DMS79 treated with DMSO at 0.1 percent for 48 hours (cell line): ENCODE data around the gene CACNB1.

Experiments used
- DNase-seq: peaks from one replicate; lab custom pipeline; 2025; lab: John Stamatoyannopoulos, UW

Gene CACNB1

DNA sequence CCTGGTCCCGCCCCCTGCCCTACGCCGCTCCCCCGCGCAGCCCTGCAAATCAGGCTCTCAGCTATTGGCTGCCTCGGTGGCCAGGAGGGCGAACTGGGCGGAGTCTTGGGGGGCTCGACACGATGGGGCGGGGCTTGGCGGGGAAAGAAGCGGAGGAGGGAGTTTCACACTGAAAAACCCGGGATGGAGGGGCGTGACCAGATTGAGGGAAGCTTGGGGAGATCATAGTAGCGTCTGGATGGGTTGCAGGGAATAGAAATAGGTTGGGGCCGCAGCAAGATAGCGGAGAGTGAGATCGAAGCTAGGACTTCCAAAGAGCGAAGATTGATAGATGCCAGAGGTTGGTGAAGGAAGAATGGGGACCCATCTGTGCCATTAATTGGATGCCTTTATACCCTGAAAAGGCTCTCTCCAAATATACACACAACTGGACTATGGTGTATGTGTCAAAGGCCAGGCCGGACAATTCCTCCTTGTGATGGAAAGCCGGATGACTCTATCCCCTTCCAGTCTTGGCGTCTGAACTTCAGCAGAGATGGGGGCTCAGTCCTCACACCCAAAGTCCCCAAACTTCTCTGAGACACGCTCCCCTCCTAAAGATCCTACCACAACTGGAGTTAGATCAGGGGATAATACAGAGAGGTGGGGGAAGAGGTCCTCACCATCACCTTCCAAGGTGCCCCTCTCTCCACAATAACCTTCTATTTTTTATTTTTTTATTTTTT, 28.7 kb upstream of the CACNB1 start:
- DNase-seq: peak; percentile 76

DNA sequence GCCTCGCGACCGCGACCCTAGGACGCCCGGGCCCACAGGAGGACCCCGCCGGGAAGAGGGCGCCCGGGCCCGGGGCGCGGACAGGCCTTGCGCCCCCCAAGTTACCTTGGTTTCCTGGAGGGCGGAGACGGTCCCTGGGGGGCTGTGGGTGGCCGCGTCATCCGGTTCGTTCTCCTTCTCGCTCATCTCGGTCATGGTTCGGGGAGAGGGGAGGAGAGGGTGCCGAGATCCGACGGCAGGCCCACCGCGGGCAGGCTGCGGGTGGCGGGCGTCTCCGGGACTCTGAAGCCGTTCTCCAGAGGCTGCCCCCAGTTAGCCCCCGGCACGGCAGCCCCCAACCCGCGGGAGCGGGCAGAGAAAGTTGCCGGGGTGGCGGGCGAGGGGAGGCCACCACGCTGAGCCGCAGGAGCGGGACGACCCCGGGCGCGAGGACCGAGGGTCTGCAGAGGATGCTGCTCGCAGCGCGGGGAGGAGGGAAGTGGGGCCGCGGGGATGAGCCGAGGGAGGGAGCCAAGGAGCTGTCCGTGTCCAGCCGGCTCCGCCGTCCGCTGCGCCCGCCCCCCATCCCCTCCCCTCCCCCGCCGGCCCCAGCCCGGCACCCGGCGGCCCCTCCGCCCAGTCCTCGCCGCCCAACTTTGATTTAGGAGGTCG, 28.0 kb upstream of the CACNB1 start, which contains the start of gene STAC2:
TSS of gene STAC2 (minus strand) at position 638 of the 651 bp plus-strand sequence. CDS start at position 195, 443 bp downstream.
- no peak for DNase-seq

DNA sequence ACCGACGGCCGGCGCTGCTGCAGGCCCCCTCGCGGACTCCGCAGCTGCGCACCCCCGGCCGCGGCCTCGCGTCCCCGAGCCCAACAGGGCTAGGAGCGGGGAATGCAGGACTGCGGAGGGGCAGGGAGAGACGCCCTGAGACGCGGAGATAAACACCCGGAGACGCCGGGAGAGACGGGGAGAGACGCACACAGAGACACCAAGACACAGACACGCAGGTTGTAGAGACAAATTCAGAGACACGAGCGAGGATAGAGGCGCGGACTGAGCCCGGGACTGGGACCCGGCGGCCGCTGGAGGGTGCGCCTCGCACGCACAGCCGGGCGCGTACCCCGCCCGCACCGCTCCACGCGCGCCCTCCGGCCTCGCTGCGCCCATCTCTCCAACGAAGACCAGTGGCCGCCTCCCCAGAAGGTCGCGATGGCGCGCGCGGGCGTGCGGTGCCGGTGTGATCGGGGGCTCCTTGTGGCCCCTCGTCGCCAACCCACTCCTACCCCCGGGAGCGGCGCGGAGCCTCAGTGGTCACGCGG, 27.4 kb upstream of the CACNB1 start:
- no peak for DNase-seq

DNA sequence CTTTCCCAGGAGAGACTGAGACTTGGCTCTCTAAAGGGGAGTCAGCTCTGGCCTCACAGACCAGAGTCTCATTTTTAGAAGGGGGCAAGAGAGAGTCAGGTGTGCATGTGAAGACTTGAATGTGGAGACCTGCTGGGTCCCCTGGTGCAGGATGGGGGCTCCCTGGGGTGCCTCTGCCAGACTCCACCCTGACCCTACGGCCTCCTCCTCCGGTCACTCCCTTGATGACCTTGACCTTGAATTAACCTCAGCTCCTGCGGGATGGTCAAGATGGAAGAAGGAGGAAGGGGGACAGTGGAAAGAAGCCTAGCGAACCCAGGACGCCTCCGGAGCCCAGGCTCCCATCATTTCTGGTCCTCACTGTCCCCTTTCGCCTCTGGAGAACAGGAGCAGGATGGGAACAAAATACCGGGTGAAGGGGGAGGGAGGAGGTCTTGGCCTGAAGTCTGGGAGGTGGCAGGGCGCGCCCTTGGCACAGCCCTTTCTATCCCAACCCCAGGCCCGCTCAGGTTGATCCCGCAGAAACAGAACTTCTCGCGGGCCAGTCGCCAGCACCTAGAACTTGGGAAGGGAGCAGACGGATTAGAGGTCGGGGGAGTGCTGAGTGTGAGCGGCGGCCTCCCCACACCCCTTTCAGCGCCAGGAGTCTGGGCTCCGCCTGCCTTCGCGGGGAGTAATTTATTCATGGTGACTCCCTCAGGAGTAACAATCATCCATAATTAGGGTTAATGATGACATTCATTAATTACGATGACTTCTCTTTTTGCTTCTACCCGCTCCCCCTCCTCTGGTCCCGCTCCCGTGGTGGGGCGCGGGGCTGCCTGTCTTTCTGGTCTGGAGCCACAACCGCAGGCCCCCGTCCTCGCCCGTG, 26.7 kb upstream of the CACNB1 start:
- DNase-seq: no peak

DNA sequence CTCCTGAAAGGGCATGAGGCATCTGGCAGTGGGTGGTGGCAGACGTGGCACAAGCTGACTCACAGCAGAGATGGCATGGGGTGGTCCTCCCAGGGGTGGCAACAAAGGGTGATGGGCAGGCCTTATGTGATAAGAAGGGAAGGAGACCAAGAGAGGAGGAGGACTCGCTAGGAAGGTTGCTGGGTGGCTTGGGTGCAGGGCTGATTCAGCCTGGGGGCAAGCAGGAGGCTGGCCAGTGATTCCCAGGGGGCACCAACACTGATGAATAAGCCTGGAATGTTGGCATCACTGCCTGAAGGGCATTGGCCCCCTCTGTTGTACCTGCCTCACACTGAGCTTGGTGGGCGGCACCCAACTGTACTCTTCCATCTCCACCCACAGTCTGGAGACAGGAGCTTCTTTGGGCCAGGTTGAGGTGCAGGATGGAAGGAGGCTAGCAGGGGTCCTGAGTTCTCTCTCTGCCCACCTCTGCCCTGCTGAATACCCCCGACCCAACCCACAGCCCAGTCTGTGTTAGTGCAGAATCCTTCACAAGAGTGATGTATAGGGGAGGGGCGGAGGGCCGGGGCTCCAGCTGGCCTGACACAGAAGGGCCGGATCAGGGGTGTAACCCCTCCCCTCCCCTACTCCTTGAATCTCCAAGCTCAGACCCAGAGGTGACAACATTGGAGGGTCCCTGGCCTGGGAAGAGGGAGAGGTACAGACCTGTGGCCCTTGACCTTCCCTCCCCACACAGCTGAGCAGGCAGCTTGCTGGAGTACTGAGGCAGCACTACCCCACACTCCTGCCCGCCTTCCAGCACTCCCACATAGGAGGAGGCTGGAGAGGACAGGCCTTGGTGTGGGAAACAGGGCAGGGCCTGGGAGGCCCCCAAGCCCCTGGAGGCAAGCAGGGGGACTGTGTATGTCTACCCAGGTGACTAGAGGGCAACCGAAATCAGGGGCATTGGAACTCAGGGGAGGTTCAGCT, 25.7 kb upstream of the CACNB1 start:
- no peak for DNase-seq

DNA sequence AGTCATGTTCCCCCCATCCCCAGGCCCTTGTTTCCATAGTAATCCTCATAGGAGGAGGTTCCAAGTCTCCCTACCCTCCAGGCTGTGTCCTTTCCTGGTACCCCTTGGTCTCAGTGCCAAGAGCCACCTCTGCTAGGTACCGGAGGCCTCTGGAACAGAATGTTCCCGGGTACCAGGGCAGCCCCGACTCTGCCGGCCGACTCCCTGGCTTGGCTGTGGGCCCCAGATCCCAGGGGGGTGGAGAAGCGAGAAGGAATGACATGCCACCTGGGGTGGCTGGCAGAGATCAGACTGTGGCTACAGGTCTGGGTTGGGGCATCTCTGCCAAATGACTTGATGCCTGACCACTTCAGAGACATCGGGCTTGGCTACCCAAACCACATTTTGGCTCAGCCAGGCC, 24.7 kb upstream of the CACNB1 start:
- no peak for DNase-seq

DNA sequence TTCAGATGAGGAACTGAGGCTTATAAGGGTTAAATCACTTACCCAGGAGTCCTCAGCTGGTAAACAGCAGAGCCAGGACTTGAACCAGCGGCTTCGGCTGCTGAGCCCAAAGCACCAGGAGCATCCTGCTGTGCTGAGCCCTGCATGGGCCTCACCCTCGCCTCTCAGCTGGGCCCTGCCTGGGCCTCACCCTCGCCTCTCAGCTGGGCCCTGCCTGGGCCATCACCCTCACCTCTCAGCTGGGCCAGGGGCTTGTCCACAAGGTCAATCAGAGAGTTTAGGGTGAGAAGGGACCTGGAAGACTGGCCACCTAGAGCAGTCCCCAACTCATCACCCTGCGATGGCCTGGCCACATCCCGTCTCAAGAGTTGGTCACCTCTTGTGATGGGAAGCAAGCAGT, 24.1 kb upstream of the CACNB1 start:
- DNase-seq: no peak

DNA sequence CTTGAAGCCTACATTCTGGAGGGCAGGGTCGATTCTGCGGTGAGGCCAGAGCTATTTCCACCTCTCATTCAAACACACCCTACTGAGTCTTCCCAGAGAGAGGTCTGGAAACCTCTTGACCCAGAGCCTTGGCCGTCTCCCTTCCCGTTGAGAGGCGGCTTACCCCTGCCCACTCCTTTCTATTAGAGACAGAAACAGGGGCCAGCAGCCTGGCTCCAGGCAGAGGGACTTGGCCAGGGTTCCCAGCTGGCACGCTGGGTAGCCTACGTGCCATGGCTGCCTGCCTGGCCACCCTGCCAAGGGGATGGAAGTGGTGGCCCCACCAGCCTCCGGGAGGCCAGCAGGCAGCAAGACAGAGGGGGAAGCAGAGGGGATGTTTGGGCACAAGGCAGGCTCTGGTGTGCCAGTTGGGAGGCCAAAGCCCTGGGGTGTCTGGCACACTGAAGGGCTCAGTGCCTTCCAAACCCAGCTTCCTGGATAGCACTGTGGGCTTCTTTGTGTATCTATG, 22.2 kb upstream of the CACNB1 start:
- no peak for DNase-seq

DNA sequence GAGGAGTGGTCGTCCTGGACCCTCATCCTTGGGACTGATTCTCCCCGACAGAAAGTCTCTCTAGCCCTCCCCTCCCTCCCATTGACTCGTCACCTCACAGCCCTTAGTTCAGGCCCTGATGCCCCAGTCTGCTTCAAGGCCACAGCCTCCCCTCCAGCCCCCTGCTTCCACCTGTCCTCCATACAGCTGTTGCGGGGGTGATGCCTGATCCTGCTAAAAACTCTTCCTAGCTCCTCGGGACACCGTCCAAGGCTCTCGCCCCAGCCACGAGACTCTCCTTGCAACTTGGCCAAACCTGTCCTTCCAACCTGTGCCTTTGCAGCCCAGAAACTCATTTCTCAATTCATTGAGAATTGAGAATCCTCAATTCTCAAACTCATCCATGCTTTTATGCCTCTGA, 21.4 kb upstream of the CACNB1 start:
- DNase-seq: no peak

DNA sequence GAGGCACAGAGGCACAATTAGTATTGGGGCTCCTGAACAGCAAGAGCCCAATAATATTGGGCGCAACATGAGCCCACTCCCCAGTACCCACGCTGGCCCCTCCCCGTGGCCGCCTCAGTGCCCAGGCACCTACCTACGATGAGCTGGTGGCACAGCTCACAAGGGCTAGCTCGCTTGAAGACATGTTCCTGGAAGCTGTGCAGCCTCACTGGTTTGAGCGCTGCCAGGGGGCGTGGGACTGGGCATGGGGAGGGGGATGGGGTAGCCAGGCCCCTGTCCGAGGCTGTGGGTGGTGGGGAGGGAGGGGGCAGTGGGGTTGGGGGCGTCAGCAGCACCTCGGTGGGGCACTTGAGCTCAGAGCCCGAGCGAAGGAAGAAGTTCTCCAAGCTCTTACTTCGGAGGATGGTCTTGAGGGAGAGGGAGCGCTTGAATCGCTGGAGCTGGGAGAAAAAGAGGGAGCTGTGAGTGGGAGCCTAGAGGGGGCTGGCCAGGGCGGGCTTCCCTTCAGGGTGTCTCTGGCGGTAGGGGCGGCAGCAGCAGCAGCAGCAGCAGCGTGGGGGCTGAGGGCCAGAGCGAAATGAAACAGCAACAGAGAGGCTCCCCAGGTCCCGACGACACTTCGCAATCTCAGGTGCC, 20.4 kb upstream of the CACNB1 start:
- no peak for DNase-seq

DNA sequence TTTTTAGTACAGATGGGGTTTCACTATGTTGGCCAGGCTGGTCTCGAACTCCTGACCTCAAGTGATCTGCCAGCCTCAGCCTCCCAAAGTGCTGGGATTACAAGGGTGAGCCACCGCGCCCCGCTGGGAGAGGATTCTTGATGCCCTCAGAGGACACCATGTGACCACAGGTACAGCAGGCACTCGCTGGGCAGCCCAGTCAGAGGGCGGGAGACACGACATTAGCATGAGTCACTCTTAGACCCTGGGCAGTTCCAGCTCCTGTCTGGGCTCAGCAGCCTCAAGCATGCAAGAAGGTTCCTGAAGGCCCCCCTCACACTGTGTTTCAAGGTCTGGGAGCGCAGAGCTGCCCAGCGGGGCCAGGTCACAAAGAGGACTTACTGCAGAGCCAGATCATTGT, 16.4 kb upstream of the CACNB1 start:
- no peak for DNase-seq

DNA sequence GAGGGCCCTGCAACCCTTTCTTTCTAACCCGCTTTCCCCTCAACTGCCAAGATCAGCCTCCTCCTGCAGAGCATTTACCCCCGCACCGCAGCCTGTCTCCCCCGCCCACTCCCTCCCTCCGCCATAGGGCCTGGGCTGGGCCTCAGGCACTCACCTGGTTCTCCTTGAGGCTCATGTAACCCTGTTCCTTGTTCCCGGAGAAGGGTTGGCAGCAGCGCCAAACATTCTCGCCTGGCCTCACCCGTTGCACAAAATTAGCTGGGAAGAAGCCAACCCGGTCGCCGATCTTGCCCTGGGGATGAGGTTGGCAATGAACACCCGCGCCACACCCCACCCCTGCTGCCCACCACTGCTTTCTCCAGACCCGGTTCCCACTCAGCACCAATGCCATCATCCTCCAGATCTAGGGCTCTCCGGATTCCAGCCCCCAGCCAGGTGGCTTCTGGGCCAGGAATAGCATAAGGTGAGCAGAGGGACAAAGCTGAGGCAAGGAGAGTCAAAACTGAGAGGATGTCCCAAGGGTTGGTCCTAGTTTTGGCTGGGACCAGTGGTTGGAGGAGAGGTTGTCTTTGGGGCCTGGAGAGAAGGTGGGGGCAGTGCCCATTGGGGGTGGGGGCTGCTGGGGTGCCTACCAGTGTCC, 15.5 kb upstream of the CACNB1 start:
- DNase-seq: peak; percentile 73

DNA sequence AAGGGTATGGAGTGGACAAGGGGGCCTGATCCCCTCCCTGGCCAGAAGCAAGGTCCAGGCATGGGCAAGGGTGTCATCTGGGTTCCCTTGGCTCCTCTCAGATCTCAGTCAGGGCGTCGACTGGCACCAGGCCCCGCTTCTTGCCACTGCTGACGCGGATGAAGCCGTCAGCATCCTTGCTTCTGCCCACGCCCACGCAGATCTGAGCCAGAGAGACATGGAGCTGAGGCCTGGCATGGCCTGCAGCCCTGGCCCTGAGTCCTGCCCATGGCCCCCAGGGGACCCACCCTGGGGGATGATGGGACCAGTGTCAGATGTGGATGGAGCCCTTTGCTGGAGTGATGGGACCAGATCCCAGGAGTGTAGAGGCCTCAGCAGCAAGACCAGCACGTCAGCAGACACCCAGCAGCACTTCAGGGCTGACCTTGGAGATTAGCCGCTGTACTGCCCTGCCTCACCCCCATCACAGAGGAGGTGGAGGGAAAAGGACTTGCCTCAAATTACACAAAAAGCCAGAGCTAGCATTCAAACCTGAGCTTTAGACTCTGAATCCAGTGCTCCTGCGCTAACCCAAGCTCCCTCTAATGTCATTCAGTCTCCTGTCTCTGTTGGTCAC, 14.8 kb upstream of the CACNB1 start:
- no peak for DNase-seq

DNA sequence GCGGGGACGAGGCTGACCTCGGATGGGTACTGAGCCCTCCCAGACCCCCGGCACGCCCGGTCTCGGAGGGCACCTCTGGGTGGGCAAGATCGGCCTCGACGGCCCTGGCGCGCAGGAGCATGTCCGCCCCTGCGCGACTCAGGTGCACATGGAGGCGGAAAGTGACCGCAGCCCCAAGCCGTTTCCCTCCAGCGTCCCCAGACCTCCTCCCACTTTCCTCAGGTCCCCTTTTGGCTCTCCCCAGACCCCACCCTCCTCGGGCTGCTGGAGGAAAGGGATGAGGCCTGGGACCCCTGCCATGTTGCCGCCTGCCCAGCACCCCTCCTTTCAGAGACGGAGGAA, 12.6 kb upstream of the CACNB1 start:
- no peak for DNase-seq

DNA sequence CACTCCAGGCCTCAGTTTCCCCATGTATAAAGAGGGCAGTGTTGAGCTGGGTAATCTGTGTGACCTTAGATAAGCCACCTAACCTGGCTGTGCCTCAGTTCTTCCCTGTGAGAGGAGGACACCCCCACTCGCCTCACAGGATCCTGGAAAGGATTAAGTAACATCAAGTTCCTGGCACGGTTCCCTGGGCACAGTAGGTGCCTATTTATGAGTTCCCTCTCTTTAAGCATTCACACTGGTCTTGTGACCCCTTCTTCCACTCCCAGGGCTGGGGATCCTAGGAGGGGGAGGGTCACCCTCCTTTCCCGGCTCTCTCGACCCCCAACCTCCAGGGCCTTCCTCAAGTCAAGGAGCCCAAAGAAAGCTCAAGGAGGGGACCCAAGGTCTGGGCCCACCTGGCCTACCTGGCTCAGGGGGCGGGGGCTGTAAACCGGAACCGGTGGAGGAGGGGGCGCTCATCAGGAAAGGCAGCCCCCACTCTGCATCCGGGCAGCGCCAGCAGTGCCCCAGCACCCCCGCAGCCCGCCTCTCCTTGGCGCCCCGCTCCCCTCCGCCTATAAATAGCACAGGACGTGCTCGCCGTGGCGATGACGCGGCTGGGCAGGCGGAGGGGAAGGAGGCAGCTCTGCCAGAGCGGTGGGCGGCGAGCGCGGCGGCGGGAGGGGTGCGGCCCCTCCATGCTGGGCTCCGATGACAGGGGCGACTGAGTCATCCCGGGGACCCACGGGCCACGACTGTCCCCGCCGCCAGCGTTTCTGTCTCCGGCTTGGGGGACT, 12.0 kb upstream of the CACNB1 start:
- peak; percentile 85 for DNase-seq

DNA sequence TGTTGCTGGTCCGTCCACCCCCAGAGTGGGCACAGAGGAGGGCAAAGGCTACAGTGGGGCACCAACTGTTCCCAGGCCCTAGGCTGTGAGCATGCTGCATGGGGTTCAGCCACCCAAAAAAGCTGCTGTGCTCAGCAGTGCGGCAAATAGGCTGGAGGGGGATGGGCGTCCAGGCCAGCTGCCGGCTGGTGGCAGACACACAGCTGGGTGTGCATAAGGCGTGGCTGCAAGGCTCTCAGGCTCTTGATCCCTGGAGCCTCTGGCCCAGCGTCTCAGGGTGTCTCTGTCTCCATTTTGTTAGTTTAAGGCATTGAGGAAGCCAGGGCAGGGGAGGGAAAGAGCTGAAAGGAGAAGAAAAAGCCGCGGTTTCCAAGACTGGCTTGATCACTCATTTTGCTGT, 11.4 kb upstream of the CACNB1 start:
- peak; percentile 84 for DNase-seq

DNA sequence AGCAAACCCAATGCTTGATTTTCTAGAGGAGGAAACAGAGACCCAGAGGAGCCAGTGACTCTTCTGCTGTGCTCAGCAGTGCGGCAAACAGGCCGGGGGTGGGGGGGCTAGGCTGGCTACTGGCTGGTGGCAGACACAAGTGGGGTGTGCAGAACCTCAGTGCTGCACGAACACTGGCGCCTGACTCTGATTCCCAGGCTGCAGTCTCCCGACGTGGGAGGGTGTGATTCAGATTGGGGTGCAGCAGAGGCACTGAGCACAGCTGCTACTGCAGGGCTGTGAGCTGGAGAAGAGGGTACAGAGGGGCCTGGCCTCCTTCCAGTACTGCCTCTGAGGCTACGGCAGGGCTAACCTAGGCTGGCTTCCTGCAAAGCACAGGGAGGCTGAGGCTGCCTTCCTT, 10.7 kb upstream of the CACNB1 start:
- DNase-seq: peak; percentile 46

DNA sequence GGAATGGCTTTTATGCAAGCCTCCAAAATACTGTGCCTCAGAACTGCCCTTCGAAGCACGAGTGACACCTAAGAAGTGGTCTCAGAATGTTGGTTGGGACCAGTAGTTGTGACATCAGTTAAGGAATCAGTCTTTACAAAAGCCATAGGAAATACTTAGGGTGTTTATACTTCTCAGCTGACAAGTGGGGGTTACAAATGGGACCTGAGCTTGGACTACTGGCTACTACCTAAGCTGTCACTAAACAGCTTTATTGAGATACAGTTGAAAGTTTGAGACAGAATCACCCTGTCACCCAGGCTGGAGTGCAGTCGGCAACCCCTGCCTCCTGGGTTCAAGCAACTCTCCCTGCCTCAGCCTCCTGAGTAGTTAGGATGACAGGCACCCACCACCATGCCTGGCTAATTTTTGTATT, 7.7 kb upstream of the CACNB1 start:
- no peak for DNase-seq

DNA sequence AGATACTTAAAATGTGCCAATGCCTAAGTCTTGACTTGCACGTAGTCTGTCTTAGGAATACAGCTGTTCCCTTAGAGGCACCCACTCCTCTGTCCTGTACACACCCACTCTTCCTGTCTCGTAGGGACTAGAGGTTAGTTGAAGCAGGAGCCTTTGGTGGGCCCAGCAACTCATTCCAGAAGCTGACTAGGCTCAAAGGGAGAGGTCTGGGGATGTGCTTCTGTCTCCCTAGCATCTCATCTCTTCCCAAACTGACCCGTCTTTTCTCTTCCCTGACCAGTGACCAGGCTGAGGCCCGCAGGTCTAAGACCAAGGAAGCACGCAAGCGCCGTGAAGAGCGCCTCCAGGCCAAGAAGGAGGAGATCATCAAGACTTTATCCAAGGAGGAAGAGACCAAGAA, 6.8 kb upstream of the CACNB1 start:
- DNase-seq: no peak
